HG03039 (cell line): ENCODE results near the gene NDOR1.

Experiments
- ATAC-seq: cut with Tn5 transposase; IDR thresholded peaks from one replicate; pipeline ENCODE4 v1.9.1; 2021; ENCODE audit warnings: mild to moderate bottlenecking, moderate library complexity; ENCODE audit not compliant: unreplicated experiment

NDOR1 gene

DNA sequence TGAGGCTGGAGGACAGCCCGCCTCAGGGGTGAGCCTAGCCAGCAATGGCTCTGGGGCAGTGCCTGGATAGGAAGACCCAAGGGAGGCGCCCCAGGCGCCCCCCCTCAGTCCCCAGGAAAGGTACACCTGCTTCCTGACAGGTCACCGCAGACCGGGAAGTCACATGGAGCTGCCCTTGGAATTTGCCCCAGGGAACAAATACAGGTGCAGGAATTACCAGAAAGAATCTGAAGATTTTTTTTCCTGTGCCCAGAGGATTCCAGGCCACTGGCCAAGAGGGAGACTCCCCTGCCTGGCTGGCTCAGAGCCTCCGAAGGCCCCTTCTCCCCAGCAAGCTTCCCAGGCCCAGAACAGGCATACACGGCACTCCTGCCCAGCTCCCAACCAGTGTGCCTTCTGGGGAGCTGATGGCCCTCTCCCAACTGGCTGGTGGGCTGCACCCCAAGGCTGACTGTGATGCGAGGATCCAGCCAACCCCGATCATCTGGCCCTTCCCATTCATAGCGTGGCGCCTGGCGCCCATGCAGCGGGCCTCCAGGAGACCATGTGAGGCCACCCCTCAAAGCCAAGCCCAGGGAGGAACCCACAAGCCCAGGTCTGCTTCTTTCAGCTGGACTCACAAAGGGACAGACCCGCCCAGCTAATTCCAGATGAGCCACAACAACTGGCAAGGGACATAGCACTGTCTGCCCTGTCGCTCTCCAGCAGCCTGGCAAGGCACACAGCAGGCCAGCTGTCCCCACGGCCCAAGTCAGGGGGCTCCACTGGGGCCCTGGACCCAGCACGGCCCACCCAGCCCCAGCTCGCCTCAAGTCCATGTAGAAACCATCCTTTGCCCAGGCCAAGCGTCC, 7.2 kb upstream of the NDOR1 start:
- no peak for ATAC-seq

DNA sequence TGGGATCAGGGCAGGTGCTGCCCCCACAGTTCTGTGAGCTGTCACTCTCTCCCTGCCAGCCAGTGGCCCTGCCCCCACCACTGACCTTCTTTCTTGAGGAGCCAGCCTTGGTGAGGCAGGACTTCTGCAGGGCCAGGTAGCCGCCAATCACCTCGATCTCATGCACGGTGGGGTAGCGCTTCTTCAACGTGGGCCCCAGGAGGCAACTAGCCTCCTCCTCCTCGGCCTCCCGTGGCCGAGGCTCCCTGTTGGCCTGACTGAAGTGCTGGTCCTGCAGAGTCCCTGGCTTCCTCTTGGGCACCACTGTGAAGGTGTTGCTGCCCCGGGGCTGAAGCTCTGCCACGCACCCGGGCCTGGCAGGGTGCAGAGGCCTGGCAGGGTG, 6.6 kb upstream of the NDOR1 start:
- no peak for ATAC-seq

DNA sequence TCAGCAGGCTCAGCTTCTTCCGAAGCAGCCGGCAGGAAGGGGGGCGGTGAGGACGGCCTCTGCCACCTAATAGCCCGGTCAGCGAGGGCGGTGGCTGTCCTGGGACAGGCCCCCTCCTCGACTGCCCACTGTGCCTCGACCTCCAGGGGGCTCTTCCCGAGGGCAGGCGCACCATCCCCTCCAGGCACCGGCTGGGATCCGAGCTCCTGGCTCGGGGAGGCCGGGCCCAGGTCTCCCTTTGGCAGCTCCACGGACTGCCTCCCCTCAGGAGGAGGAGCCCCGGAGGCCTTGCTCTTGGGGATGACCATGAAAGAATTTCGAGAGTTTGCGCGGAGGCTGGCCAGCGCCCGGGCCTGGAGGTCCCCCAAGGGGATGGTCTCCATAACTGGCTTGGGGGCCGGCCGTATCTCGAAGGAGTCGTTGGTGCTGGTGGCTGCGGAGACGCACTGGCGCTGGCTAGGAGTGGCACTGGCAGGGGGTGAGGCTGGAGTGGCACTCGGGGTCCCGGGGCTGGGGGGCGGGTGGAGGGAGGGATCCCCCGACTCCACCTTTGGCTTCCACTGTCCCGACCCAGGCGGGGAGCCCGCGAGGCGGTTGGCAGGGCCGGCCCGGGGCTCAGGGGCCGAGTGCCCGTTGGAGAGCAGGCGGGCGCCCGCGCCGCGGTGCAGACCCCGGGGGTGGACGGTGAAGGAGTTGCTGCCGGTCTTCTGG, 5.9 kb upstream of the NDOR1 start:
- ATAC-seq = no peak

DNA sequence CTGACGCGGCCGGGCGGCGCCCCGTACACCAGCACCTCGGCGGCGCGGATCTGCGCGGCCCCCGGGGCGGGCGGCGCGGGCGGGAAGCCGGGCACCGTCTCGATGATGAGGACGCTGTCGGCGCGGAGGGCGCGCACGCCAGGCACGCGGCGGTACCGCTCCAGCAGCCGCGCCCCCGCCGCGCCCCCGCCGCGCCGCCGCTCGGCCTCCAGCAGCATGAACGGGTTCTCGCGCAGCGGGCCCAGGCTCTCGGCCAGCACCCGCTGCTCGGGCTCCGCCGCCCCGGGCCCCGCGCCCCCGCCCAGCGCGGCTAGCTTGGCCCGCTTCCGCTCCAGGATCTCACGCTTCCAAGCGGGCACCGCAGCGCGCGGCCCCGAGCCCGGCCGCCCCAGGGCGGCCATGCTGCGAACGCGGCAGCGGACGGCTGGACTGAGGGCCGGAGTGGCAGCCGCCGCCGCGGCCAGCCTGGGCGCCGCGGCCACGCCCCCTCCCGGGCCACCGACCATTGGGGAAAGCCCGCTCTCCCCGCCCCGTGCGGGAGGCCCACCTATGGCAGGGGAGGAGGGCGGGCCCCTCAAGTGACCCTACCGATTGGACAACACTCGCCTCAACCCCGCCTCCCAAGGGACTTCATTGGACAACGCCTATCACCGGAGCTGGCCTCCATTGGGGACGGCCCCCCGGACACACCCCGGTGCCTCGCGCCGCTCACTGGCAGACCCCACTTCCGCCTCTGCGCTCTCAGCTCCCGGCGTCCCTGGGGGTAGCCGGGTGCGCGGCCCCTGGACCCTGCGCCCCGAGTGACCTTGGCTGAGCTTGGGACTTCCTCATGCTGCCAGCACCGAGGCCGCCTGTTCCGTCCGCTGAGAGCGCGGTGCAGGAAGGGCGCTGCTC, 4.9 kb upstream of the NDOR1 start, which contains the start of gene TPRN:
TSS of gene TPRN (minus strand) at position 431 of the 894 bp plus-strand sequence. CDS start at position 401, 30 bp downstream.
- peak; percentile 82 for ATAC-seq

DNA sequence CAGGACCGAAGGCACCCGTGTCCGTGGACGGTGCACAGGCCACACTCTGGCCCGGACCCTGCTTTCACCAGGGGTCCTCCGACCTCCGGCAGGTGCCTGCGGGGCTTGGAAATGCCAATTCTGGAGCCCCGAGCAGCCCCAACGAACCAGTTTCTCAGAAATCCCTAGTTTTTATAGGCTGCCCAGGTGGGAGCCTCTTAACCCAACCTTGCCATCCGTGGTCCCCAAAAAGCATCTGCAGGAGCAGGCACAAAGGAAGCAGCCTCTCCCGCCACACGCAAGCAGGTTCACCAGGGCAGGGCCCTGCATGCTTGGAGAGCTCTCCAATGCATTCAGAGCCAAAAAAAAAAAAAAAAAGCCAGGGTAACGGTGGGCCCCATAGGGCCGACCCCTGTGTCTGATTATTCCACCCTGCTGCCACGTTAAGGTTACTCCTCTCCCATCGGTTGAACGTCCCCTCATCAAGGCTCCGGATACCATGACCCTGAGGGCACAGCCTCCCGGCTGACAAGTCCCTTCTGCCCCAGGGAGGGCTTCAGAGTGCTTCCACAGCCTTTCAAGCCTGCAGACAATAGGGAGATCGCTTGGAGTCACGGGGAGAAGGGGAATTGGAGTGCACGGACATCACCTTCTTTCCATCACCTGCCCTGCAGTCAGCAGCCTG, 4.2 kb upstream of the NDOR1 start:
- no peak for ATAC-seq

DNA sequence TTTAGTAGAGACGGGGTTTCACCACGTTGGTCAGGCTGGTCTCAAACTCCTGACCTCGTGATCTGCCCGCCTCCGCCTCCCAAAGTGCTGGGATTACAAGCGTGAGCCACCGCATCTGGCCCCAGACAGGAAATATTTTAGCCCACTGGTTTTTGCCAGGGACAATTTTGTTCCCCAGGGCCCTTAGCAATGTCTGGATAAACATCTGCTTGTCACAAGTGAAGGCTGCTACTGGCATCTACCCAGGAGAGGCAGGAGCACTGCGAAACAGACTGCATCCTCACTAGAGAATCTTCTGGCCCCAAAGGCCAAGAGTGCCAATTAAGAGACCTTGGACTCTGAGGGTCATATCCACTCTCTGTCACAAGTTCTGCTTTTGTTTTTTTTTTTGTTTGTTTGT, 2.5 kb upstream of the NDOR1 start:
- no peak for ATAC-seq

DNA sequence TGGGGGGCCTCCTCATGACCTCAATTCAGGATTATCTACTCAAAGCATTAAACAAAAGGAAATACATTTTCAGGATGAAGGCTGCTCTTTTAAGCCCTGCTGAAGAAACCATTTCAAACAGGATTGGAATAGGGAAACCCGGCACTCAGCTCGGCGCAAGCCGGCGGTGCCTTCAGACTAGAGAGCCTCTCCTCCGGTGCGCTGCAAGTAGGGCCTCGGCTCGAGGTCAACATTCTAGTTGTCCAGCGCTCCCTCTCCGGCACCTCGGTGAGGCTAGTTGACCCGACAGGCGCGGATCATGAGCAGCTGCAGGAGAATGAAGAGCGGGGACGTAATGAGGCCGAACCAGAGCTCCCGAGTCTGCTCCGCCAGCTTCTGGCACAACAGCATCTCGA, 772 bp upstream of the NDOR1 start:
- no peak for ATAC-seq

DNA sequence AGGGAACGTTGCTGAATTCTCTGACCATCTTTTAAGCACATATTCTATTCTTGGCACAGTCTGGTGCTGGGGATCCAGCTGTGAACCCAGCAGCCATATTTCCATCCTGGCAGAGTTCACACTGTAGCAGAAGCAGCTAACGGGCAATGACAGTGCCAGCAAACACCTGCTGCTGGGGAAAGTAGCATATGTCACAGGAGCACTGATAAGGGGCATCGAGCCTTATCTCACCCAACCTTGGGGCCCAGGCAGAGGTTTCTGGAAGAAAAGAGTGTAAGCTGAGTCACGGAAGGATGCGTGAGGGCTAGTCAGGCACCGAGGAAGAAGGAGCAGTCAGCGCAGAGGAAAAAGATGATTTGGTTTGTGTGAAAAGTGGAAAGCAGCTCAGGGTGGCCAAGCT, 1.1 kb downstream of the NDOR1 start:
- no peak for ATAC-seq

DNA sequence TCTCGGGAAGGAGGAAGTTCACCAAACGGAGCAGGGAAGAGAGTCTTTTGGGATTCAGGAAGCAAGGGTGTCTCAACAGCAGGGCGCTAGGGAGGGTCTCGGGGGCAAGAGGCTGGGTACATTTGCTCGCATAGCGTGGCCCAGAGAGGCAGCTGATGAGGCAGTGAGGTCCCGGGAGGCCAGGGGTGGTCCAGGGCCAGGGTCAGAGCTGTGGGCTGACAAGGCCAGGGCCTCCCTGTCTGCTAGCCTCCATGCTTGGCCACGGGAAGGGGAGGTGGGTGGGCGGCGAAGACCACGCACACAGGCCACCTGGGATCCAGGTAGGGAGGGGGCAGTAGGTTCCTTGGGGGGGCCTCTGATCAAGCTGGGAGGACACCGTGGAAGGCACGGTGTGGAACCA, 6.0 kb downstream of the NDOR1 start:
- ATAC-seq = no peak

DNA sequence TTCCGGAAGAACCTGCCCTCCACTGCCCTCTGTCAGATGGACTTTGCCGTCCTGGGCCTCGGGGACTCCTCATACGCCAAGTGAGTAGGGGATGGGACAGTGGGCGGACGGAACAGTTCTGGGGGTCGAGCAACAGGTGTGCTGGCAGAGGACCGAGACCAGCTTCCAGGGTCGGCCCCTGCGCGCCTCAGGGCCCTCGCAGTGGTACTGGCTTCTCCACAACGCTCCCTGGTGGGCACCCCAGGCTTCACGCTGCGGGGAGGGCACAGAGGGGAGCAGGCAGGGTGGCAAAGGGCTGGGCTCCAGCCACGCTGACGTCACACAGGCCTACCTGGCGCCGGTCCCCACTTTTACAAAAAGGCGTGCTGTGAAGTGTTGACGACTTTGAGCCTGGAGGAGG, 7.0 kb downstream of the NDOR1 start:
- no peak for ATAC-seq

DNA sequence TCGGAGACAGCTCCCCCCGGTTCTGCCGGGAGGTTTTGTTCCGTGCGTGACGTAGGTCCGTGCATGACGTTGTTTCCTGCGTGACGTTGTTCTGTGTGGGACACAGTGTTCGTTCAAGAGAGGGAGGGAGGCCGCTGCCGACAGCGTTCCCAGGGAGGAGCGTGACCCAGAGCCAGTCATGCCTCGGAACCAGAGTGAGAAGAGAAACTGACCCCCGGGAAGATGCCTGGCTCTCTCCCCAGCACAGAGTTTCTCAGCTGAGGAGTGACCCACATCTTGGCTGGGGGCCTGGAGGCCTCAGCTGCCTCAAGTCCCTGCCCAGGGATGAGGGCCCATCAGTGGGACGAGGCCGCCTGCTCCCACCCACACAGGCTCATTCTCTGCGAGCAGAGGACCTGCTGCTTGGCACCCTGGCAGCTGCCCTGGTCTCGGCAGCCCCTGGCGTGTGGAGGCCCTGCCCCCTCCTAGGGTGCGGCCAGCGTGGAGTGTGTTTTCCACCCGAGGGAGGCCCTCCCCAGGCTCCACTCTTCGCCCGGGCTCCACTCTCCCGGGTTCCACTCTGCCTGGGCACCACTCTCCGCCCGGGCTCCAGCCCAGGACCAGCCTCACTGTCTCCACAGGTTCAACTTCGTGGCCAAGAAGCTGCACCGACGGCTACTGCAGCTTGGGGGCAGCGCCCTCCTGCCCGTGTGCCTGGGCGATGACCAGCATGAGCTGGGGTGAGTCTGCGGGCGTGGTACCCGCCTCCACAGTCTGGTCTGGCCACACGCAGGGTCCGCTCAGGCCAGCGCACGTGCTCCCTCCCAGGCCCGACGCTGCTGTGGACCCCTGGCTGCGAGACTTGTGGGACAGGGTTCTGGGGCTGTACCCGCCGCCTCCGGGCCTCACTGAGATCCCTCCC, 7.9 kb downstream of the NDOR1 start:
- ATAC-seq = no peak

DNA sequence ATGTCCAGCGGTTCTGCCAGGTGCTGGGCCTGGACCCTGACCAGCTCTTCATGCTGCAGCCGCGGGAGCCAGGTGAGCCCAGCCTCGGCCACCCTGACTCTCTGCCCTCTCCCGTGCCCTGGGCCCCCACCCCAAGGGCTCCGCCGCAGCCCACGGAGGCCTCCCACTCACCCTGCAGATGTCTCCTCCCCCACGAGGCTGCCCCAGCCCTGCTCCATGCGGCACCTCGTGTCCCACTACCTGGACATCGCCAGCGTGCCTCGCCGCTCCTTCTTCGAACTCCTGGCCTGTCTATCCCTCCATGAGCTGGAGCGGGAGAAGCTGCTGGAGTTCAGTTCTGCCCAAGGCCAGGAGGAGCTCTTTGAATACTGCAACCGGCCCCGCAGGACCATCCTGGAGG, 9.1 kb downstream of the NDOR1 start:
- no peak for ATAC-seq

DNA sequence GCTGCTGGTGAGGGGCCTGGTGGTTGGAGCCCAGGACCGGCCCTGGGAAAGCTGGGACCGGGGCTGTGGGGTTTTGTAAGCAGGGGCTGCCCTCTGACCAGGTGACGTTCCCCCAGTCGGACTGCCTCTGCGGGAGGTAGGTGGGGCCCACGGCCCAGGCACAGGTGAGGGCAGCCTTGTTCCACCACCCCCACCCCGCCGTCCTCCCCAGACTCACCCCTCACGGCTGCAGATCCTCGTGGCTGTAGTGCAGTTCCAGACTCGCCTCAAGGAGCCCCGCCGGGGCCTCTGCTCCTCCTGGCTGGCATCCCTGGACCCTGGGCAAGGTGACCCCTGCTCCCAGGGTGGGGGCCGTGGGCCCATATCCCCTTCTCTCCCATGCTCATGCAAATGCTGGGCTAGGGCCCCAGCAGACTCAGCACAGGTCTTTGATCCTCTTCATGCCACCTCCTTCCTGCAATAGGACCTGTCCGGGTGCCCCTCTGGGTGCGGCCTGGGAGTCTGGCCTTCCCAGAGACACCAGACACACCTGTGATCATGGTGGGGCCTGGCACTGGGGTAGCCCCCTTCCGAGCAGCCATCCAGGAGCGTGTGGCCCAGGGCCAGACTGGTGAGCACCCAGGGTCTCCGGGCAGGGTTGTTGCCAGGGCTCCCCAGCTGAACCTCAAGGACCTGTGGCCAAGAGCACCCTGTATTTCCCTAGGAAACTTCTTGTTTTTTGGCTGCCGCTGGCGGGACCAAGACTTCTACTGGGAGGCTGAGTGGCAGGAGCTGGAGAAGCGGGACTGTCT, 9.9 kb downstream of the NDOR1 start:
- ATAC-seq = no peak

DNA sequence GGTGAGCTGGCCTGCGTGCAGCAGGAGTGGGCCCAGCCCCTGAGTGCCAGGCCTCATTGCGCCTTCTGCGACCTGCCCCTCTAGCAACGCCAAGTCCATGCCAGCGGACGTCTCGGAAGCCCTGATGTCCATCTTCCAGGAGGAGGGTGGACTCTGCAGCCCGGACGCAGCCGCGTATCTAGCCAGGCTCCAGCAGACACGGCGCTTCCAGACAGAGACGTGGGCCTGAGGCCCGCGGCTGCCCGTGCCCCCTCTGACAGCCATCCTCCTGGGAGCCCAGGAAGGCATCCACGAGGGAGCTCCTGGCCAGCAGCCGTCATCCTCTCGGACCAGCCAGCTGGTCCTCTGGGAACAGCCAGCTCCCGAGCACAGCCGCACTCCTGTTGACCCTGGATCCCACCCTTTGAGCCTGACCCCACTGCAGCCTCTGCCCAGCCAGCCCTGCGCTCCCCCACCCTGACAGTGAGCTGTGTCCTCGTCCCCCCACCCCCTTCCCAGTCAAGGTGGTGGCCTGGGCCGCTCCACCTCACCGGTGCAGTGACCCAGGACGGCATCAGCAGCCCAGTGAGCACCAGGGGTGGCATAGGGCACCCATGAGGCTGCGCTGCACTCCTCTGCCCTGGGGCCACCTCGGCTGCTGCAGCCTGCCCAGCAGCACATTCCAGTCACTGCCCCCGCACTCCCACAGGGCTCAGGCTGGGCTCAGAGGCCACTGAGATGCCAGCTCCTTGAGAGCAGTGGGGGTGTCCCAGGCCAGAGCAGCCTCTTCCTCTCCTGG, 10.9 kb downstream of the NDOR1 start:
- ATAC-seq = no peak

DNA sequence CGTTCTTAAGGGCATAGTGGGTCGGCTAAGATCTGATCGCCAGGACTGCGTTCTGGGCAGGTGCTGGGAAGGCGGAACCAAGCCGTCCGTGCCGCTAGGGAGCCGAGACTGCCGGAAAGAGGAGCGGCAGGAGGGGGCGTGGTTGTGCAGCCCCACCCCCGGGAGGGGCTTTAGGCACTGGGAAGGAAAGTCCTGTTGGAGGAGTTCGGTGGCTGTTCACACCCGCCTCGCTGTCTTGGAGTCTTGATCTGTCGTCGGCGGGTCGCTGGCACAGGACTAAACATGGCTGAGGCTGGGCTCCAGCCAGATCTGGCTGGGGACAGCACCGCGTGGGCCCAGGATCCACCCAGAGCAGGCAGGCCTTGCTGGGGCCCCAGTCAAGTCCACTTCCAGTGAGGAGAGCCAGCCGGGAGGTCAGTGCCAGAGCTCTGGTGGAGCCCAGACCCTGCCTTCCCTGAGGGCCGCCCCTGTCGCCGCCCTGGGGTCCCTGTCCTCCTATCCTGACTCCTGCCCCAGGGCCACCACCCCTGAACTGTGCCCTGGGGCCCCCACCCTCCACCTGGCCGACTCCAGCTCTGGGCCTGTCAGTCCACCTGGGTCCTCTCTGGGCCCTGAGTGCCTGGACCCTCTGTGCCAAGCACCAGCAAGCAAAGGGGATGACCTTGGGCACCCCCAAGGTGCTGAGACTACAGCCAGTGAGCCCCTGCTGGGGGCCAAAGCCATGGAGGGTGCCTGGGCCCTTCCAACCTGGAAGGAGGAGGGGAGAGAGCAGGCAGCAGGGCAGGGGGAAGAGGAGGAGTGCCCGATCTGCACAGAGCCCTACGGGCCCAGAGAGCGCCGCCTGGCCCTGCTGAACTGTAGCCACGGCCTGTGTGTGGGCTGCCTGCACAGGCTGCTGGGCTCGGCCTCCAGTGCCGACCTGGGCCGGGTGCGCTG, 12.0 kb downstream of the NDOR1 start:
- ATAC-seq = no peak

DNA sequence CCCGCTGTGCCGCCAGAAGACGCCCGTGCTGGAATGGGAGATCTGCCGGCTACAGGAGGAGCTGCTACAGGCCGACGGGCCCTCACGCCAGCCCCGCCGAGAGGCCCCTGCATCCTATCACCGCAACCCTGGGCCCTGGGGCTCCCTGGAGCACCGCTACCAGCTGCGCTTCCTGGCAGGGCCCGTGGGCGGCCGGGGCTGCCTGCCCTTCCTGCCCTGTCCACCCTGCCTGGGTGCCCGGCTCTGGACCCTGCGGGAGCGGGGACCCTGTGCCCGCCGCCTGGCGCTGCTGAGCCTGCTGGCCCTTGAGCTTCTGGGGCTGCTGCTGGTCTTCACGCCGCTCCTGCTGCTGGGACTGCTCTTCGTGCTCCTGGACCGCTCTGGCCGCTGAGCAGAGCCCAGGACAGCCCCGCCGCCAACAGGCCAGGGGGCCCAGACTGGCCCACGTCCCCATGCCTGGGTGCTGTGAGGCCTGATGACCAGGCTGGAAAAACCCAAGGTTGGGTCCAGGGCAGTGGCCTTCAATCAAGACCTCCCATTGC, 12.8 kb downstream of the NDOR1 start:
- ATAC-seq = no peak

DNA sequence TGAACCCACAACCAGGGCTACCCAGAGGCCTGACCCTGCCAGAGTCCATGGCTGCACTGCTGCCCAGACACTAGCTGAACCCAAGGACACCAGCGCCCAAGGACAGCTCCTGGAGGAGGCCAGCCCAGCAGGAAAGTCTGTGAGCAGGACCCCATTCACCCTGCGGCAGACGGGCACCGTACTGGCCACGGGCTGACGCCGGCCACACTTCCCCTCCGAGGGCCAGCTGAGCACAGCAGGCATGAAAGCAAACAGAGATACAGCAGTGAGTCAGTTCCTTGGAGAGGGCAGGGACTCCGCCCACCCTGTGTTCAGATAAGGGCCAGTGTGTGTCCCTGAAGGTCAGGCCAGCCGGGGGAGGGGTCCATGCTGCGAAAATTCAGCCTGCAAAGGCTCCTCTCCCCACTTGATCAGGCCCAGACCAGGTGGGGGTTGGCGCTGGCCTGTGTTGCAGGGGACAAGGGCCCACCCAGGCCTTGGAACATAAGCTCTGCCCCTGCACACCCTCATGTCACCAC, 13.3 kb downstream of the NDOR1 start:
- no peak for ATAC-seq
